Stomach (tissue), 4 donors: ENCODE measurements around the gene TTYH3.

Source experiments
- EP300 ChIP-seq: sonication (generic); formaldehyde crosslinking; IDR thresholded peaks from one replicate; pipeline ENCODE4 v1.6.1; 2017; ENCODE audit warnings: antibody characterized with exemption
- POLR2A ChIP-seq, 4 donors: fragments of 450-650 bp; IDR thresholded peaks; one replicate each; pipeline ENCODE4 v1.6.1; 2016; ENCODE audit warnings: antibody characterized with exemption in 4 of 4, control low read depth in 2 of 4, mild to moderate bottlenecking in 1 of 4, moderate library complexity in 1 of 4
- POLR2AphosphoS5 ChIP-seq, 3 donors: sonication (generic); formaldehyde crosslinking; IDR thresholded peaks; one replicate each; pipeline ENCODE4 v1.6.1; 2016; ENCODE audit warnings: antibody characterized with exemption in 3 of 3
- TF ChIP-seq, protein P1 (sequence below), 7 experiments: fragments of 450-650 bp in 4 of 7; fragments of 200-600 bp in 3 of 7; sonication (generic) in 3 of 7; IDR thresholded peaks; one replicate each; pipeline ENCODE4 v1.5.1; 2016 to 2019; ENCODE audit warnings: antibody characterized with exemption in 7 of 7, control low read depth in 2 of 7, mild to moderate bottlenecking in 1 of 7

DNA sequence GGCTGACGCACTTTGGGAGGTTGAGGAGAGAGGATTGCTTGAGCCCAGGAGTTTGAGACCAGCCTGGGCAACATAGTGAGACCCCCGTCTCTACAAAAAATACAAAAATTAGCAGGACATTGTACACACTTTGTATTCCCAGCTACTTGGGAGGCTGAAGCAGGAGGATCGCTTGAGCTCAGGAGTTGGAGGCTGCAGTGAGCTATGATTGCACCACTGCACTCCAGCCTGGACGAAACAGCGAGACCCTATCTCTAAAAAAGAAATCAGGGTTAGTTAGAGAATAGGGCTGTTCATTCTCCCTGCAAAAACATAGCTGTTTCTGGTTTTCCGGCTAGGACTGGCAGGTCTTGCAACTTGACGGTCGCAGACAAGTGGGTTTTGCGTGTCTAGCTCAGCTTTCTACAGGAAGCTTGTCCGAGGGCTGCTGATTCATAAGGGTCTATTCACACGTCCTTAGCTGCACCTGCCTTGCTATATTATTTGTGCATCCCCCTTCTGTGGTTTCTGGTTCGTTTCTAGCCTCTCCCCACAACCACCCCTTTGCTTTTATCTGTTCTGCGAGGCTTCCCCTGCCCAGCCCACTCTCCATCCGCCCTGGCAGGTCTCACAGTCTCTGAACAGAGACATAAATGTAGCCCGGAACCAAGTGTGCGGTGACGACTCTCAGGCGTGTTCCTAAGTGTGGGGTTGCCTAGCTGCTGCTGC lies 66.9 kb downstream of the TTYH3 start:
- TF ChIP-seq, protein P1, sequence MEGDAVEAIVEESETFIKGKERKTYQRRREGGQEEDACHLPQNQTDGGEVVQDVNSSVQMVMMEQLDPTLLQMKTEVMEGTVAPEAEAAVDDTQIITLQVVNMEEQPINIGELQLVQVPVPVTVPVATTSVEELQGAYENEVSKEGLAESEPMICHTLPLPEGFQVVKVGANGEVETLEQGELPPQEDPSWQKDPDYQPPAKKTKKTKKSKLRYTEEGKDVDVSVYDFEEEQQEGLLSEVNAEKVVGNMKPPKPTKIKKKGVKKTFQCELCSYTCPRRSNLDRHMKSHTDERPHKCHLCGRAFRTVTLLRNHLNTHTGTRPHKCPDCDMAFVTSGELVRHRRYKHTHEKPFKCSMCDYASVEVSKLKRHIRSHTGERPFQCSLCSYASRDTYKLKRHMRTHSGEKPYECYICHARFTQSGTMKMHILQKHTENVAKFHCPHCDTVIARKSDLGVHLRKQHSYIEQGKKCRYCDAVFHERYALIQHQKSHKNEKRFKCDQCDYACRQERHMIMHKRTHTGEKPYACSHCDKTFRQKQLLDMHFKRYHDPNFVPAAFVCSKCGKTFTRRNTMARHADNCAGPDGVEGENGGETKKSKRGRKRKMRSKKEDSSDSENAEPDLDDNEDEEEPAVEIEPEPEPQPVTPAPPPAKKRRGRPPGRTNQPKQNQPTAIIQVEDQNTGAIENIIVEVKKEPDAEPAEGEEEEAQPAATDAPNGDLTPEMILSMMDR (IDR thresholded peaks at IDR 0.05): no peak
- TF ChIP-seq POLR2AphosphoS5 (IDR thresholded peaks at IDR 0.05) (no peak), EP300 (no peak), POLR2A (IDR thresholded peaks at IDR 0.05) (no peak)
